Iris pigment epithelial cell (primary cell): ENCODE data around the gene VSIR.

Experiments
- DNase-seq: peaks from one replicate; pipeline ENCODE4 v3.0.0-alpha.2; 2011; ENCODE audit warnings: low read depth

VSIR gene

DNA sequence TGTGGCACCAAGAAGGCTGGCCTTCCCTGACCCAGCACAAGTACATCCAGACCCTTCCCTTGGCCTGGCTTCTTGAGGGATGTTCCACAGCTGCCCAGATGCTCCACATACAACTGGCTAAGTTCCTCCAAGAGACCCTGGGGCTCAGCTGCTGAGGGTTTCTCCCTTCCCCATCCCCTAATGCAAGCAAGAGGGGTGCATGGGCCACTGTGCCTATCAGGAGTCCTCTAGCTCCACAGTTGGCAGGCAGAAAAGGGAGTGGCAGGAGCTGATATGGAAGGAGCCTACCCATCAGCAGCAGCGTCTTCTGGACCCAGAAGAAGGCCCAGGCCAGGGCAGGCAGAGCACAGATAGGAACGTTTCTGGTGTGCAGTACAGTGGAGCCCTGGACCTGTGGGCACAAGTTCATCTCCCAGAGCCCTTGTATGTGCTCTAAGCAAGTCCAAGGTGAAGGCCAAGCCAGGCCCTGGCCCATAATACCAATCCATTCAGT is 26.2 kb downstream of the VSIR start:
- no peak for DNase-seq

DNA sequence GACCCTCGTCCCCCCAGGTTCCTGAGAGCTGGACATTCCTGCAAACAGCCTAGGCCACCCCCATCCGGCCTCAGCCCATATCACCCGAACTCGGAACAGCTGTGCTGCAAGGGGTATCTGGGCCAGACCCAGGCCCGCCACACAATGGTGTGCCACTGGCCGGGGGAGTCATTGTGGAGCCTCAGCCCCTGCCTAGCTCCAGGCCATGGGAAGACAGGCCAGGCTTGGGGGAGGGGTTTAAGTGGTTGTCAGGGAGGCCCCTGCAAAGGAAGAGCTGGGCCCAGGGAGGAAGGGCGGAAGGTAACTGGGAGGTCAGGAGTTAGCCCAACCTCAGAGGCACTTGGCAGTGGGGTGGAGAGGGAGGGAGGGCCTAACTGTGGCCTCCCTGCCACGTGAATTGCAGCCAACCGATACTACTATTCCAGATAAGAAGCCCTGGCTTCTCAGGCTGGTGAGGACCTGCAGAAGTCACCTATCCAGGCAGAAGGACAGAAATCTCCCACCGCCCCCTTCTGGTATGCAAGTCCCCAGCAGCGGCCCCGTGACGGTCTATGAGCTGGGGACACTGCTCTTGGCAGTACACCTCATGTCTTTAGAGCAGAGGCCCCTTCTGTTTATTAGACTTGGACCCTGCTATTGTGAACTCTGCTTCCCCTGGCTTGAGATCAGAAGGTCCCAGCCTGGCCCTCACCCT is 26.8 kb downstream of the VSIR start:
- DNase-seq, result peak; percentile 18

DNA sequence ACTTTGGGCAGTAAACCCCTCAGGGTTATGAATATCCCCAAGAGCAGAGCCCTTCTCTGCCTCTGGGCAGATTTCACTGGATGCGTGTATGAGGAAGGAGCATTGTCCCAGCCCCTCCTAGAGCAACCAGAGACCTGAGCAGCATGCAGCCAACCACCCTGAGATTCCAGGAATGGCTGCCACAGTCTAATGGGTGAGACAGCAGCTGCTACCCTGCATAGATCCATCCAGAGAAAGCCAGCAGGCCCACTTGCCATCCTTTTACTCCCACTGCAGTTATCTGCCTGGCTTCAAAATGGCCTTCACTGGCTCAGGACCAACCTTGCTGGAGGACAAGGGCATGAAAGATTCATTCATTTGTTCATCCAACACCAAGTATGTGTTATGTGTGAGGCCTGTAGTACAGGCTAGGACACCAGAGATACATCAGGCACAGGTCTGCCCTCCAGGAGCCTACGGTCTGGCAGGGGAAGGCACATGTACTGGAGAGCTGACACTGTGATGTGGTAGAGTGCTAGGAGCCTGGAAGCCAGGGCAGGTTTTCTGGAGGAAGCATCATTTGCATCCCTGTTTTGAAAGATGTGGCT is 27.6 kb downstream of the VSIR start:
- no peak for DNase-seq

GRCh38 chr10:71744897-71745663 is 28.2 kb downstream of the VSIR start:
- DNase-seq, result no peak

- no peak for DNase-seq
Measured at GRCh38 chr10:71743866-71744265, 29.5 kb downstream of the VSIR start.

- no peak for DNase-seq
Measured at GRCh38 chr10:71743089-71743838, 30.1 kb downstream of the VSIR start.

DNA sequence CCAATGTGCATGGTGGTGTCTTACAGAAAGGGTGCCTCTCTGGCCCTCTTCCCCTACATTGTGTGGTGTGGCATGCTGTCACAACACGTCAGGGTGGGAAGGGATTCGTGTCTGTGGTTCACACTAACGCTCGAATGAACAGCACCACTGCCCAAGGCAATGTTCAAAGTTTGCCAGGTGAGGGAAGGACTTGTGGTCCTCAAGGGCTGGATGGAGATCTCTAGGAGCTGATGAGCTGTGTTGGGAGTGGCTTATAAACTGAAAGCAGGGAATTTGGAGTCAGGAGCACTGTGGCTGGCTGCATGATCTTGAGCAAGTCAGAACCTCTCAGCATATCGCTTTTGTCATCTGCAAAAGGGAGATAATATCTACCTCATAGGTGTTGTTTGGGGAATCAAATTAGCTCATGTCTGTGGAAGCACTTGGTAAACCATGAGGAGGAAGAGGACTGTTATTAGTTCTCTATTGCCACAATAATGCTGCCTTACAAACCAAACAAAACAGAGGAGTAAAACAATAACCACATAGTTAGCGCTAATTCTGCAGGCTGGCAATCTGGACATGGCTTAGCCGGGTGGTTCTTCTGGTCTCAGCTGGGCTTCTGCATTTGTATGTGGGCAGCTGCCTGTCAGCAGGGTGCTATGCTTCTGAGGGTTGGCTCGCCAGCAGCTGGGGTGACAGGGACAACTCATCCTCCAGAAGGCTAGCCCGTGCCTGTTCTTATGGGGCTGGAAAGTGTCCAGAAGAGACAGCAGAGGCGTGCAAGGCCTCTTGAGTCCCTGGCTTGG is 30.8 kb downstream of the VSIR start:
- no peak for DNase-seq

DNA sequence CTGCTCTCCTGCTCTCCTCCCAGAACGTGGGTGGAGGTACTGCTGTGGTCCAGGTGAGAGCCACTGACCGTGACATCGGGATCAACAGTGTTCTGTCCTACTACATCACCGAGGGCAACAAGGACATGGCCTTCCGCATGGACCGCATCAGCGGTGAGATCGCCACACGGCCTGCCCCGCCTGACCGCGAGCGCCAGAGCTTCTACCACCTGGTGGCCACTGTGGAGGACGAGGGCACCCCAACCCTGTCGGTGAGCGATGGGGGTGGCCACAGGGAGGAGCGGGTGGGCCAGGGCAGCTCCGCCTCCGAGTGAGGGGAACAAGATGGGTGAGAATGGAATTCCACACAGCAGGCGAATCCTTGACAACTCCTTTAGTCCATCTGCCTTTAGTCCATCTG is 31.6 kb downstream of the VSIR start:
- no peak for DNase-seq

DNA sequence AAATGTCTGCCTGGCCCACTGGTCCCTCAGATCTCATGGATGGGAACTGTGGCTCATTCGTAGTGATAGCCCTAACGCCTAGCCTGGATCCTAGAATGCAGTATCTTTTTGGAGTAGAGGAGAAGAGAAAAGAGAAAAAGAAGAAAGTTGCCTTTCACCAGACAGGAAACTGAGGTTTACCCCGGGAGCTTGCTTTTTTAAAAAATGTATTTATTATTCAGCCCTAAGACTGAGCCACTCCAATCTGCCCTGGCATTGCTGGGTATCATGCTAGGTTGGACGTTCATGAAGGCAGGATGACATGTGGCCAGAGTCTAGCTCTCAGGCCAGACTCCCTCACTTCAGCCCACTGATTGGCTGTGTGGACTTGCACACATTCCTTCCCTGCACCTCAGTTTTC is 32.3 kb downstream of the VSIR start:
- no peak for DNase-seq

DNA sequence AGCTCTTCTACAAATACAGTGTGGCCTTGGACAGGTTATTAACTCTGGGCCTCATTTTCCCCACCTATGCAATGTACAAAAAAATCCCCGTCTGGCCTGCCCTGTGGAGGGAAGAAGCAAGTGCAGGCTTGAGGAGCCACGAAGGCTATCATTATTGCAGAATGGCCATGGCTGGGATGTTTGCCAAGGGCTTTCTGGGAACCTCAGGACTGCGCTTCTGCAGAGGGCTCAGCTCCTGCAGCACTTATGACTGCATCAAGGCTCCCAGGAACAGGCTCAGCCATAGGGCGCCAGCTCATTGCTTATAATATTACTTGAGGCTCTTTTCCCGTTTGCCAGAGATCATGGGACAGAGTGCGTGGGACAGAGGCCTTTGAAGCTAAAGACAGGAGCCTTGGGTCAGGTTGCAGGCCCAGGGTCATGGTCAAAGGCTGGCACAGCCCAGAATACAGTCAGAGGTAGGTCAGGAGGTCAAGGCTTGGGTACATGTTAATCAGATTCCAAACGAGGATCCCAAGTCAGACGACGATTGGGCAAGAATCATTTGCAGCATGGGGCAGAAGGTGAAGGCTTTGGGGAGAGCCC is 33.2 kb downstream of the VSIR start:
- peak; percentile 90 for DNase-seq

- DNase-seq, result no peak
Measured at GRCh38 chr10:71739358-71739900, 33.9 kb downstream of the VSIR start.

DNA sequence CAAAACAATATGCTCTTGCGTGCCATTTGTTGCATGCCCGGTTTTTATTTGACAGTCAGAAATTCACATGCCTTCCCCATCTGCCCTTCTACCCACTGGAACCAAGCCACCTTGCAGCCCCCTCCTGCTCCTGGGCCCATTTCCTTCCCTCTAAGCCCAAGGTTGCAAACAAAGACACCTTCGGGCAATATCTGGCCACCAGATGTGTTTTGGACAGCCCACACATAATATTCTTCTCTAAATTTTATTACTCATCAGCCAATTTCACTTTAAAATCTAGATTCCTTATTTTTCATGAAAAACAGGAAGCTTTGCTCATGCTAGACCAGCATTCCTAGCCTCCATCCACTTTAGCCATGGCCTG is 35.5 kb downstream of the VSIR start:
- DNase-seq, result no peak

- DNase-seq, result no peak
Measured at GRCh38 chr10:71737001-71737833, 36.1 kb downstream of the VSIR start.

- no peak for DNase-seq
Measured at GRCh38 chr10:71736570-71736952, 36.8 kb downstream of the VSIR start.

DNA sequence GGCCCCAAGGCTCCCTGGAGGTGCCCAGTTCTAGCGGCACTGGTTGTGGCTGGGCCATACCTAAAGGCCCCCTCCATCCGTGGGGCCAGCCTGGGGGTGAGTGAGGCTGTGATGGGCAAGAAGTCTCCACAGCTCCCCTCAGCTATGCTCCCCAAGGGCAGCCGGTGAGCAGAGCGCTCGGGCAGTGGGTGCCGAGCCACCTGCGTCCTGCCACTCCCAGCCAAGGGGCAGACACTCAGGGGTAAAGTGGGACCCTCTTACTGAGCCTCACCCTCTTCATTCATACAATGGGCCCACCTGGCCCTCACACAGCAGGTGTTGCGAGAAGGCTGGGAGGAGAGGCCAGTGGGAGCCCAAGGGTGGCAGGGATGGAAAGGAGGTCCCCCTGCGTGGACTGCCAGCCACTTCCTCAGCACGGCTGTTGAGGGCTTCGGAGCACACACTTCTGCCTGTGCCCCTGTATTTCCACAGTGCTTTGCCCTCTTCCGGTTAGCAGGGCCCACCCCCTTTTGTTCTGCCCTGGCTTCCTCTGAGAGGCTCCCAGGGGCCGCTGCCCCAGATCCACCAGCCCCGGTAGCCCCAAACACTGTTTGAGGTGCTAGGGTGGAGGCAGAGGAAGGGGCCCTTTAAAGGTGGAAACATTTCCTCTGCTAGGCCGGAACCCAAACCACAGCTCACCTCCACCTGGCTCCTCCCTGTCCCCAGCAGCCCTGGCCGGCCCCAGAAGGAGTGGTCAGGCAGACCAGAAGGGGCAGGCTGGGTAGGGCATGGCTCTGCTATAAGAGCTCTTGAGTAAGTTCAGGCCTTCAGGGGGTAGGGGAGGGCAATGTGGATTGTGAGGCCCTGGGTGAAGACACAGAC is 37.4 kb downstream of the VSIR start:
- no peak for DNase-seq

- DNase-seq, result no peak
Measured at GRCh38 chr10:71734797-71735196, 38.5 kb downstream of the VSIR start.

DNA sequence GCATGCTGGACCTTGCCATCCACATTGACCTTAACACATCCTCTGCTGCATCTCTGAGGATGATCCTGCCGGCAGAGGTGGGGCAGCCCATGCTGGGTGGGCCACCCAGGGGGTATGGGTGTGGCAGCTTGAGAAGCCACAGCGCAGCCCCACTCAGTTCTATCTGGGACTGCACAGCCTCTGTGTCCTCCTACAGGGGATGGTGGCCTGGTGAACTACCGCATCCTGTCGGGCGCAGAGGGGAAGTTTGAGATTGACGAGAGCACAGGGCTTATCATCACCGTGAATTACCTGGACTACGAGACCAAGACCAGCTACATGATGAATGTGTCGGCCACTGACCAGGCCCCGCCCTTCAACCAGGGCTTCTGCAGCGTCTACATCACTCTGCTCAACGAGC is 41.5 kb downstream of the VSIR start:
- no peak for DNase-seq

DNA sequence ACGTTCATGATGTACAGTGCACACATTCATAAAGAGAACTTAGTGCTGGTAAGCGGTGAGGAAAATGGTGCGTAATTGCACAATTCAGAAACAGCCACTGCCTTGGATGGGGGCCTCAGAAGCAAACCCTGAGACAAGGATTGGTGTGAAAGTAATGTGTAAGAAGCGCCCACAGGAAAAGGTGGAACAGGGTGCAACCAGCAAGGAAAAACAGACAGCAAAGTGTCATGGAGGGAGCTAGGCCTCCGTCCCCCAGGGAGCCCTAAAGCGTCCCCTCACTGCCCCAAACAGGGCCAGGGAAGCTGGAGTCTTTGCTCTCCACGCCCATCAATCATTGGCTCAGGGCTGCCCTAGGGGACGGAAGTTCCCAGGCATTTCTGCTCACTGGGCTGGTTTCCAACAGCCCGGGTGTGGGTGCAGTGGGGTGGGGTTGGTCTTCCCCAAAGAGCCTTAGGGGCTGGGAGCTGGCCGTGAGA is 44.1 kb downstream of the VSIR start:
- DNase-seq, result no peak
